ENCODE results near the gene FBRSL1. TPM values are rescaled to one million over a fixed set of nuclear protein-coding genes. Genes with fewer than 3 reads are reported as not detected.

The FBRSL1 gene
- total and polyA plus RNA-seq, 7 donors: 3.9 to 37.0 (median 10.3) TPM

DNA sequence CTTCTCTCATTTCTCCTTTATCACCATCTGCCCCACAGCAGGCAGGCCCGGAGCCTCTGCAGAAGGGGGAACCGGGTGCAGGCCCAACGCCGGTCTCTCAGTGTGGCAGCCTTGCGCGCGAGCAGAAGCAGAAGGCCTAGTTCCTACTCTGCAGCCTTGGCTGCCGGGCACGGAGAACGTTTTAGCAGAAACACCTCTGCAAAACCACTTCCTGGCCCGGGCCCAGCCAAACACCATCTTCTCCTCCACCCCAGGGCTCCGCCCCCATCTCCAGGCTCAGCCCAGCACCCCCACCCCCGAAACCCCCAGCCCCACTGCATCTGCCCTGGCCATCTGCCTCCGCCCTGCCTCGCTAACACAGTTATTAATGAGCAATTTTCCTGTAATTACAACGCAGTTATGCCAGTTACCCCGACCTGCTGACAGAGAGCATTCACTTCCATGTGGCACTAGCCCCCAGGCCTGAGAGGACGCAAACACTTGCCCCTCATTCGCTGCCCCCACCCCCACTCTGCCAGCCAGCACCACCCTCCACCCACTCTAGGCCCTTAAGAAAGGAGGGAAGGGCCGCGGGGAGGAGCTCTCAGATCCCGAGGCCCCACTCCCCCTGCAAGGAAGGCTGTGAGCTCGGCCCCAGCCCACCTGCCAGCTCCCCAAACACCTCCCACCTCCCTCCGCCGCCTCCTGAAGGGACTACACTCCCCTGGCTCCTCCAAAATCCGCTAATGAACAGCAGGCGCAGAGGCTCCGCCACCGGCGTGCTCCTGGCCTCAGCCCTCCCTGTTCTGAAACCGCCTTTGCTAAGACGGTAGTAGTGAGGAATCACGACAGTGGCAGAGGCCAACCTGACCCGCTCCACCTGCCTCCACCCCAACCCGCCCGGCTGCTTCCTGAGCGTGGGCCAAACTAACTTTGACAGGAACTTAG is 44.7 kb upstream of the FBRSL1 start:
- Histone ChIP-seq H3K27ac (peak overlapping the region in 2 of 4 donors; percentile 27 to 46), H3K4me3 (peak overlapping the region in 2 of 4 donors; percentile 25 to 40)
- no peak for DNase-seq

DNA sequence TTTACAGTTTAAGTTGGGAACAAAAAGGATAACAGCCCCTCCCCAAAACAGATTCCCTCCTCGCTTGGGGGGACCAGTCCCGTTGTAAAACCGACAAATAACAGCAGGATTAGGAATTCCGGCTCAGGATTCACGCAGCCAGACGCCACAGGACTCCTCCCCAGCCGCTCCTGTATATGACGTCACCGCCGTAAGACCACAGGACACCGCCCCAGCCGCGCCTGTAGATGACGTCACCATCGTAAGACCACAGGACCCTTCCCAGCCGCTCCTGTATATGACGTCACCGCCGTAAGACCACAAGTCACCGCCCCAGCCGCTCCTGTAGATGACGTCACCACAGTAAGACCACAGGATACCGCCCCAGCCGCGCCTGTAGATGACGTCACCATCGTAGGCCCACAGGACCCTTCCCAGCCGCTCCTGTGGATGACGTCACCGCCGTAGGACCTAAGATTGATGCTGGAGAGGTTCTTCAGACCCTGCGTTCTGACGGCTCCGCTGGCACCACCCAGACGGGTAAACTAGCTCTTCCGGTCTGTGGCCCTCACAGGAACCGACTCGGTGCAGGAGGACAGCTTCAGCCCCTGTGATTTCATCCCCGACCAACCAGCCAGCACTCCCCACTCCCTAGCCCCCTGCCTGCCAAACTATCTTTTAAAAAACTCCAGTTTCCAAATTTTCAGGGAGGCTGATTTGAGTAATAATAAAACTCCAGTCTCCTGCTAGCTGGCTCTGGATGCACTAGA is 43.9 kb upstream of the FBRSL1 start:
- intact Hi-C loops (cut with DNase I): no loop called here
- no peak for DNase-seq
- Histone ChIP-seq H3K36me3 (no peaks in the 10 kb centered on the region), H3K27ac (peak overlapping the region in 2 of 4 donors; percentile 27 to 46), H3K27me3 (peaks cover 0 to 17% (median 12%) of the 10 kb centered on the region in 3 donors), H3K9me3 (no peaks in the 10 kb centered on the region), H3K4me3 (peak overlapping the region in 2 of 4 donors; percentile 25 to 40), H3K4me1 (no peaks in the 10 kb centered on the region)
- no peak for TF ChIP-seq EP300 (IDR thresholded peaks at IDR 0.05)
- TF ChIP-seq, protein P1, sequence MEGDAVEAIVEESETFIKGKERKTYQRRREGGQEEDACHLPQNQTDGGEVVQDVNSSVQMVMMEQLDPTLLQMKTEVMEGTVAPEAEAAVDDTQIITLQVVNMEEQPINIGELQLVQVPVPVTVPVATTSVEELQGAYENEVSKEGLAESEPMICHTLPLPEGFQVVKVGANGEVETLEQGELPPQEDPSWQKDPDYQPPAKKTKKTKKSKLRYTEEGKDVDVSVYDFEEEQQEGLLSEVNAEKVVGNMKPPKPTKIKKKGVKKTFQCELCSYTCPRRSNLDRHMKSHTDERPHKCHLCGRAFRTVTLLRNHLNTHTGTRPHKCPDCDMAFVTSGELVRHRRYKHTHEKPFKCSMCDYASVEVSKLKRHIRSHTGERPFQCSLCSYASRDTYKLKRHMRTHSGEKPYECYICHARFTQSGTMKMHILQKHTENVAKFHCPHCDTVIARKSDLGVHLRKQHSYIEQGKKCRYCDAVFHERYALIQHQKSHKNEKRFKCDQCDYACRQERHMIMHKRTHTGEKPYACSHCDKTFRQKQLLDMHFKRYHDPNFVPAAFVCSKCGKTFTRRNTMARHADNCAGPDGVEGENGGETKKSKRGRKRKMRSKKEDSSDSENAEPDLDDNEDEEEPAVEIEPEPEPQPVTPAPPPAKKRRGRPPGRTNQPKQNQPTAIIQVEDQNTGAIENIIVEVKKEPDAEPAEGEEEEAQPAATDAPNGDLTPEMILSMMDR (IDR thresholded peaks at IDR 0.05): no peak
- no peak for TF ChIP-seq POLR2AphosphoS5 (IDR thresholded peaks at IDR 0.05)
- no peak for TF ChIP-seq POLR2A (IDR thresholded peaks at IDR 0.05)
- WGBS, 2 donors: 23 to 55% methylated on average over 39 of the region's 39 CpGs

More for the DNA sequence above, 44.7 kb upstream of the FBRSL1 start:
- no peaks in the 10 kb centered on the region for H3K36me3 ChIP-seq
- H3K4me1 ChIP-seq: no peaks in the 10 kb centered on the region
- TF ChIP-seq POLR2AphosphoS5 (IDR thresholded peaks at IDR 0.05) (no peak), EP300 (IDR thresholded peaks at IDR 0.05) (no peak), POLR2A (IDR thresholded peaks at IDR 0.05) (no peak)
- TF ChIP-seq, protein P1 (IDR thresholded peaks at IDR 0.05): no peak
- WGBS, 2 donors: 39 to 41% methylated on average over 37 of the region's 37 CpGs
- H3K27me3 ChIP-seq: peaks cover 0 to 10% (median 4%) of the 10 kb centered on the region in 3 donors
- no peaks in the 10 kb centered on the region for H3K9me3 ChIP-seq
- intact Hi-C loops (cut with DNase I): no loop called here

DNA sequence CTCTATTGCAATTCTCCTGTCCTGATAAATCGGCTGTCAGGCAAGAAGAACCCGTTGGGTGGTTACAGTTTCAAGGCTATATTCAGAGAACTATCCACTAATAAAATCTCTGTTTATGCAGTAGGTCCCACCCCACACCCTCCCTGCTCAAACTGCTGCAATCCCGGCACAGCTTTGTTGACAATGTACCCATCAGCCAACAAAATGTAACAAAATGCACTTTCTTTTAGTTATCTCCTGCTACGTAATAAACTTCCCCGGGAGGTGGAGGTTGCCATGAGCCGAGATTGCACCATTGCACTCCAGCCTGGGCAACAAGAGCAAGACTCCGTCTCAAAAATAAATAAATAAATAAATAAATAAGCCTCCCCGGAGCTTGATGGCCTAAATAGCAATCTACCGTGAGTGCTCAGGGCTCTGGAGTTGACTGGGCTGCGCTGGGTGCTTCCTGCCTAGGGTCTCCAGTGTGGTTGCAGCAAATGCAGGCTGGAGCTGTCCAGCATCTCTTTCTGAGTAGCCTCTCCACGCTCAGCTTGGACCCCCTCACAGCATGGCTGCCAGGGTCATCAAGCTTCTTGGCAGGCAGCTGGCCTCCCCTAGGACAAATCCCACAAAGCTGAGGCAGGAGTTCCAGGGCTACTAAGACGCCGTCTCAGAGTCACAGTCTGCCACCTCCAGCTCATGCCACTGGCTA is 43.2 kb upstream of the FBRSL1 start:
- TF ChIP-seq POLR2A (IDR thresholded peaks at IDR 0.05) (no peak), EP300 (IDR thresholded peaks at IDR 0.05) (no peak), POLR2AphosphoS5 (IDR thresholded peaks at IDR 0.05) (no peak)
- TF ChIP-seq, protein P1 (IDR thresholded peaks at IDR 0.05): no peak
- peak overlapping the region in 1 of 4 donors; percentile 40 for H3K4me3 ChIP-seq
- intact Hi-C loops (cut with DNase I): no loop called here
- H3K27ac ChIP-seq: peak overlapping the region in 1 of 4 donors; percentile 46
- H3K4me1 ChIP-seq: no peaks in the 10 kb centered on the region
- H3K36me3 ChIP-seq: no peaks in the 10 kb centered on the region
- H3K9me3 ChIP-seq: no peaks in the 10 kb centered on the region
- no peak for DNase-seq
- 44 to 78% methylated on average over 13 of the region's 13 CpGs for WGBS, 2 donors
- H3K27me3 ChIP-seq: peaks cover 0 to 21% (median 19%) of the 10 kb centered on the region in 3 donors

DNA sequence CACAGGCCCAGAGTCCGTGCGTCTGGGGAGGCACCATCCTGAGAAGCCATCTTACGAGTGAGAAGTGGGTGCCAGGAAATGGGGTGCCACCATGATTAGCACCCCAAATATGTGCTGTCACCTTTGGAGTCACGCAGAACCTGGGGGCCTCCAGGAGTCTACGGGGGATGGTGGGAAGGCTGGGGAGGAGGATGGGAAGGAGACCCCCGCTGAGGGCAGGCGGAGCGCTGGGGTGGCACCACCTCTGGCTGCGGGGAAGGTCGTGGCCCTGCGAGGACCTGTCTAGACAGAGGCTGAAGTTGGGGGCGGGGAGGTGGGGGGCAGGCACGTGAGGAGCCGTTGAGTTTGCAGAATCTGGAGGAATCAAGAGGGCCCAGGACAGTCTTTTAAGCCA is 42.6 kb upstream of the FBRSL1 start:
- TF ChIP-seq POLR2AphosphoS5 (IDR thresholded peaks at IDR 0.05): no peak
- TF ChIP-seq POLR2A (IDR thresholded peaks at IDR 0.05): no peak
- TF ChIP-seq EP300 (IDR thresholded peaks at IDR 0.05): no peak
- TF ChIP-seq, protein P1 (IDR thresholded peaks at IDR 0.05): no peak
- H3K27ac ChIP-seq: no peak overlapping the region
- H3K36me3 ChIP-seq: no peaks in the 10 kb centered on the region

More for the DNA sequence above, 42.6 kb upstream of the FBRSL1 start:
- WGBS, 2 donors: 86 to 91% methylated on average over 14 of the region's 14 CpGs
- Histone ChIP-seq H3K4me1 (no peaks in the 10 kb centered on the region), H3K9me3 (no peaks in the 10 kb centered on the region), H3K4me3 (no peak overlapping the region), H3K27me3 (peaks cover 0 to 21% (median 20%) of the 10 kb centered on the region in 3 donors)
- no peak for DNase-seq
- intact Hi-C loops (cut with DNase I): no loop called here

All from sigmoid colon (tissue), 7 donors.